Ascending aorta (tissue), 2 donors: ENCODE measurements around the gene CADPS2. TPM values are rescaled to one million over a fixed set of nuclear protein-coding genes. Genes with fewer than 3 reads are reported as not detected.

Source experiments
- DNase-seq, 2 donors: peaks; one replicate each; pipeline ENCODE4 v3.0.0-alpha.2; 2019; ENCODE audit warnings: low spot score in 2 of 2
- H3K27ac ChIP-seq, 2 donors: fragments of 200-600 bp; sonication (generic); one replicate each; pipeline ENCODE4 v1.5.1; 2016 to 2017; ENCODE audit warnings: mild to moderate bottlenecking in 1 of 2
- H3K27me3 ChIP-seq: fragments of 200-600 bp; sonication (generic); one replicate; pipeline ENCODE4 v1.5.1; 2017
- H3K36me3 ChIP-seq, 2 donors: fragments of 200-600 bp; sonication (generic); one replicate each; pipeline ENCODE4 v1.5.1; 2016
- H3K4me1 ChIP-seq, 2 donors: fragments of 200-600 bp; sonication (generic); one replicate each; pipeline ENCODE4 v1.5.1; 2016 to 2017; ENCODE audit warnings: mild to moderate bottlenecking in 1 of 2
- H3K4me3 ChIP-seq, 2 donors: fragments of 200-600 bp; sonication (generic); one replicate each; pipeline ENCODE4 v1.5.1; 2016 to 2017; ENCODE audit warnings: mild to moderate bottlenecking in 1 of 2
- H3K9me3 ChIP-seq, 2 donors: fragments of 200-600 bp; sonication (generic); one replicate each; pipeline ENCODE4 v1.5.1; 2016
- CTCF ChIP-seq, 3 experiments: fragments of 200-600 bp in 2 of 3; fragments of 450-650 bp in 1 of 3; sonication (generic) in 2 of 3; IDR thresholded peaks; one replicate each; pipeline ENCODE4 v1.5.1; 2016 to 2019; ENCODE audit warnings: antibody characterized with exemption in 3 of 3, mild to moderate bottlenecking in 1 of 3, moderate library complexity in 1 of 3
- intact Hi-C: fragments of 100-400 bp; cut with DNase I; formaldehyde crosslinking; loops from one replicate; pipeline ENCODE4 v1.15.1; 2023
- total RNA-seq: library from RNA; depleted of rRNA; stranded (reverse); fragments of >200 nt; gene quantifications from one replicate; pipeline ENCODE4 v1.1.0, GENCODE V29; 2016

The CADPS2 gene
- total RNA-seq, 1 donor from 2014 or later: 31.8 TPM

GRCh38 chr7:122467661-122468449, 418.4 kb downstream of the CADPS2 start:
- no peak for TF ChIP-seq CTCF (IDR thresholded peaks at IDR 0.05)
- no peak for DNase-seq
- Histone ChIP-seq H3K36me3 (no peaks in the 10 kb centered on the region), H3K4me3 (no peak overlapping the region), H3K9me3 (no peaks in the 10 kb centered on the region), H3K27ac (no peak overlapping the region), H3K27me3 (no peaks in the 10 kb centered on the region), H3K4me1 (no peaks in the 10 kb centered on the region)
- intact Hi-C loops: no loop called here

GRCh38 chr7:122465296-122465695, 421.0 kb downstream of the CADPS2 start:
- intact Hi-C loops: no loop called here
- Histone ChIP-seq H3K36me3 (no peaks in the 10 kb centered on the region), H3K4me3 (no peak overlapping the region), H3K9me3 (no peaks in the 10 kb centered on the region), H3K4me1 (no peaks in the 10 kb centered on the region), H3K27me3 (no peaks in the 10 kb centered on the region), H3K27ac (no peak overlapping the region)
- no peak for TF ChIP-seq CTCF (IDR thresholded peaks at IDR 0.05)
- no peak for DNase-seq

- Histone ChIP-seq H3K4me1 (no peaks in the 10 kb centered on the region), H3K4me3 (no peak overlapping the region), H3K27me3 (no peaks in the 10 kb centered on the region), H3K9me3 (no peaks in the 10 kb centered on the region), H3K27ac (no peak overlapping the region), H3K36me3 (no peaks in the 10 kb centered on the region)
- no peak for TF ChIP-seq CTCF (IDR thresholded peaks at IDR 0.05)
- DNase-seq: no peak
- intact Hi-C loops: no loop called here
Measured at GRCh38 chr7:122463631-122464030, 422.6 kb downstream of the CADPS2 start.

DNA sequence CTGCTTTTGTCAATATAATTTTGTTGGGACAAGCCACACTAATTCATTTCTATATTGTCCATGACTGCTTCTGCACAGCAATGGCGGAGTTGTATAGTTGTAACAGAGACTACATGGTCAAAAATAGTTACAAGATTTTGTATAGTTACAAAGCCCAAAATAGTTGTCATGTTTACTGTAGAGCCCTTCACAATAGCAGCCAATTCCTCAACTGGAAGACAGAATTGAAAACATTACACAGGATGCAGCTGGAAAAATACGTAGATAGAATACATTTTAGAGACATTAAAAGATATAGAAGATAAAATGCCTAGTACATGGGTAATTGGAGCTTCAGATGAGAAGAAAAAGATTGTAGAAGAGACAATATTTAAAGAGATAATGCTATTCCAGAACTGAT, 425.3 kb downstream of the CADPS2 start:
- H3K36me3 ChIP-seq: no peaks in the 10 kb centered on the region
- no peaks in the 10 kb centered on the region for H3K27me3 ChIP-seq
- H3K4me1 ChIP-seq: no peaks in the 10 kb centered on the region
- no peak for DNase-seq
- no peak for TF ChIP-seq CTCF (IDR thresholded peaks at IDR 0.05)
- no peaks in the 10 kb centered on the region for H3K9me3 ChIP-seq
- intact Hi-C loops: no loop called here
- no peak overlapping the region for H3K4me3 ChIP-seq
- no peak overlapping the region for H3K27ac ChIP-seq

GRCh38 chr7:122457969-122458368, 428.3 kb downstream of the CADPS2 start:
- no peak for DNase-seq
- Histone ChIP-seq H3K9me3 (no peaks in the 10 kb centered on the region), H3K36me3 (no peaks in the 10 kb centered on the region), H3K27ac (no peak overlapping the region), H3K27me3 (no peaks in the 10 kb centered on the region), H3K4me1 (no peaks in the 10 kb centered on the region), H3K4me3 (no peak overlapping the region)
- intact Hi-C loops: no loop called here
- TF ChIP-seq CTCF (IDR thresholded peaks at IDR 0.05): no peak
